GM23248 (cell line): ENCODE data around the gene BCL2. TPM values are rescaled to one million over a fixed set of nuclear protein-coding genes. Genes with fewer than 3 reads are reported as not detected.

Experiments used
- DNase-seq: peaks from one replicate; pipeline ENCODE4 v3.0.0-alpha.2; 2015
- H2AFZ ChIP-seq: fragments of 200-600 bp; sonication (generic); 2 replicates; pipeline ENCODE4 v1.6.1; 2016; ENCODE audit warnings: antibody characterized with exemption
- H3F3A ChIP-seq: fragments of 200-600 bp; sonication (generic); 2 replicates; pipeline ENCODE4 v1.6.1; 2016; ENCODE audit warnings: mild to moderate bottlenecking, antibody characterized with exemption, mixed run types; ENCODE audit not compliant: insufficient read depth
- H3K27ac ChIP-seq: fragments of 200-600 bp; sonication (generic); 2 replicates; pipeline ENCODE4 v1.5.1; 2016; ENCODE audit warnings: mild to moderate bottlenecking
- H3K27me3 ChIP-seq: fragments of 200-600 bp; sonication (generic); replicated peaks from 2 replicates; pipeline ENCODE4 v1.6.1; 2016; ENCODE audit warnings: mild to moderate bottlenecking; ENCODE audit not compliant: insufficient read depth
- H3K36me3 ChIP-seq: fragments of 200-600 bp; sonication (generic); 2 replicates; pipeline ENCODE4 v1.6.1; 2016; ENCODE audit warnings: low read depth, mild to moderate bottlenecking
- H3K4me1 ChIP-seq: fragments of 200-600 bp; sonication (generic); 2 replicates; pipeline ENCODE4 v1.6.1; 2016; ENCODE audit warnings: mild to moderate bottlenecking; ENCODE audit not compliant: insufficient read depth
- H3K4me2 ChIP-seq: fragments of 200-600 bp; sonication (generic); one replicate; pipeline ENCODE4 v1.6.1; 2016; ENCODE audit warnings: mild to moderate bottlenecking; ENCODE audit not compliant: unreplicated experiment
- H3K4me3 ChIP-seq: fragments of 200-600 bp; sonication (generic); 2 replicates; pipeline ENCODE4 v1.5.1; 2016; ENCODE audit warnings: mild to moderate bottlenecking
- H3K79me2 ChIP-seq: fragments of 200-600 bp; sonication (generic); 2 replicates; pipeline ENCODE4 v1.6.1; 2016; ENCODE audit warnings: mild to moderate bottlenecking; ENCODE audit not compliant: insufficient read depth
- H3K9ac ChIP-seq: fragments of 200-600 bp; sonication (generic); 2 replicates; pipeline ENCODE4 v1.6.1; 2016; ENCODE audit warnings: mild to moderate bottlenecking
- H3K9me2 ChIP-seq: fragments of 200-600 bp; sonication (generic); 2 replicates; pipeline ENCODE4 v1.6.1; 2016; ENCODE audit warnings: mixed run types, mild to moderate bottlenecking, moderate library complexity; ENCODE audit not compliant: insufficient read depth
- H3K9me3 ChIP-seq: fragments of 200-600 bp; sonication (generic); one replicate; pipeline ENCODE4 v1.6.1; 2017; ENCODE audit warnings: low read depth
- H4K20me1 ChIP-seq: fragments of 200-600 bp; sonication (generic); 2 replicates; pipeline ENCODE4 v1.6.0; 2016; ENCODE audit not compliant: insufficient read depth
- EZH2 ChIP-seq: fragments of 200-600 bp; sonication (generic); IDR thresholded peaks from 2 replicates; pipeline ENCODE4 v1.6.1; 2018; ENCODE audit warnings: antibody characterized with exemption, mild to moderate bottlenecking; ENCODE audit not compliant: insufficient read depth, poor library complexity, severe bottlenecking
- EZH2phosphoT487 ChIP-seq: fragments of 200-600 bp; sonication (generic); IDR thresholded peaks from 2 replicates; pipeline ENCODE4 v1.6.1; 2018; ENCODE audit warnings: antibody characterized with exemption, moderate library complexity, mild to moderate bottlenecking, low read depth; ENCODE audit not compliant: insufficient read depth
- WGBS, 2 experiments: methylation state at CpG; one replicate each; pipeline ENCODE4 v1.1.6; 2015 to 2017; ENCODE audit warnings: low lambda C conversion rate in 2 of 2, low coverage in 1 of 2; ENCODE audit errors: missing lambda C conversion rate in 2 of 2; 5-methylcytosine and 5-hydroxymethylcytosine counted together
- in situ Hi-C: fragments of 300-500 bp; cut with MboI; formaldehyde crosslinking; loops from 2 replicates; pipeline ENCODE4 v1.15.0; 2020
- polyA plus RNA-seq: library from polyadenylated mRNA; unstranded; fragments of >200 nt; fragmentation: Nextera tagmentation; extraction: Ambion mirVana; gene quantifications from 2 replicates; pipeline ENCODE4 v1.2.1, GENCODE V29; 2016
- total RNA-seq: library from RNA; depleted of rRNA; stranded (reverse); fragments of >200 nt; shearing (Covaris generic); gene quantifications from 2 replicates; pipeline ENCODE4 v1.2.3, GENCODE V29; 2014; rRNA removed

BCL2 gene
- 1.0 and 1.5 TPM in 2 replicates for total RNA-seq
- polyA plus RNA-seq, result 0.30 and 0.39 TPM in 2 replicates

DNA sequence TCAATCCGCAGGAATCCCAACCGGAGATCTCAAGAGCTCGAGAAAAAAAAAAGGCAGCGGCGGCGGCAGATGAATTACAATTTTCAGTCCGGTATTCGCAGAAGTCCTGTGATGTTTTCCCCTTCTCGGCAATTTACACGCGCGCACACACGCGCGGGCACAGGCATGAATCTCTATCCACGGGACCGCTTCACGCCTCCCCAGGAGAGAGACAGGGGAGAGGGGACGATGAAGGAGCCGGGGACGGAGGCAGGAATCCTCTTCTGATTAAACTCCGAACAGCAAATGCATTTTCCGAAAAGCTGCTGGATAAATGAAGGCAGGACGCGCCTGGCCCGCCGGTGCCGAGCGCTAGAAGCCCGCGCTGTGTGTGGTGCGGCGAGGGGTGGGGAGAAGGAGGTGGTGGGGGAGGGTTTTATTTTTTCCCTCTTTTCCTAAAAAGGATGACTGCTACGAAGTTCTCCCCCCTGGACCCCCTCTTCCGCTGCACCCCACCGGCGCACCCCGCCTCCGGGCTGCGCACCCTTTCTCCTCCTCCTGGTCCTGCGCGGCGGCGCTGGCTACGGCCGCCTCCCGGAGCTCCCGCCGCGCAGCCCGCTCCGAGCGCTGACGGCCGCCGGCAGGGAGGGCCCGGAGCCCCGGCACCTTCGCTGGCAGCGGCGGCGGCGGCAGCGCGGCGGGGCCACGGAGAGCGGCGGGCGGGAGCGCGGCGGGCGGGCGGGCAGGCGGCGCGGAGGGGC is at the start of gene BCL2:
TSS of gene BCL2 (minus strand) at position 387 of the 740 bp plus-strand sequence.
- Histone ChIP-seq H4K20me1 (no peaks in the 10 kb centered on the region), H3F3A (peaks cover 20% of the 10 kb centered on the region; the same call in 1 of the 2 replicates), H3K79me2 (no peaks in the 10 kb centered on the region), H3K9ac (peak within 1 kb of the TSS; percentile 72), H3K4me1 (peaks cover 8% of the 10 kb centered on the region; the same call in 1 of the 2 replicates), H3K27ac (no peak within 1 kb of the TSS), H3K9me3 (no peaks in the 10 kb centered on the region), H3K36me3 (no peaks in the 10 kb centered on the region), H3K27me3 (no peaks in the 10 kb centered on the region), H3K4me3 (peak within 1 kb of the TSS; percentile 77), H2AFZ (peak within 1 kb of the TSS; percentile 82), H3K9me2 (no peaks in the 10 kb centered on the region), H3K4me2 (peak within 1 kb of the TSS; percentile 89)
- in situ Hi-C loops, result loop anchor here (5.0 kb wide), 1 partner anchor 302 kb away; no protein-coding TSS in a partner anchor
- peak; percentile 67 for DNase-seq
- WGBS, 2 experiments, result 1% methylated on average over 36 to 63 of the region's 78 CpGs
- TF ChIP-seq EZH2phosphoT487 (no peak), EZH2 (no peak)

DNA sequence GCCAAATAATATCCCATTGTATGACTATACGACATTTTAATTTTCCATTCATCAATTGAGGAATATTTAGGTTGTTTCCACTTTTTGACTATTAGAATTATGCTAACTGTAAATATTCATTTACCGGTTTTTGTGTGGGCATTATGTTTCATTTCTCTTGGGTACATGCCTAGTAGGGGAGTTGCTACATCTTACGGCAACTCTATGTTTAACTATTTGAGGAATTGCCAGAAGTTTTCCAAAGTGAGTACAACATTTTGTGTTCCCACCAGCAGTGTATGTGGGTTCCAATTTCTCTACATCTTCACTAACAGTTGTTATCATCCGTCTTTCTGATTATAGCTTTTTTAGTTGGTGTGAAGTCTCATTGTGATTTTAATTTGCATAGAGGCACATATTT is 49.0 kb upstream of the BCL2 start:
- no peaks in the 10 kb centered on the region for H3K9me3 ChIP-seq
- peak overlapping the region; percentile 89 for H3K4me2 ChIP-seq
- peak overlapping the region; percentile 95; the same call in 1 of the 2 replicates for H3K9ac ChIP-seq
- H3K27ac ChIP-seq, result no peak overlapping the region
- 41 to 42% methylated on average over 4 of the region's 4 CpGs for WGBS, 2 experiments
- H3K36me3 ChIP-seq, result no peaks in the 10 kb centered on the region
- peaks cover 8% of the 10 kb centered on the region; the same call in 1 of the 2 replicates for H3F3A ChIP-seq
- no peak for TF ChIP-seq EZH2
- TF ChIP-seq EZH2phosphoT487, result no peak
- peak overlapping the region; percentile 99 for H3K4me3 ChIP-seq
- H2AFZ ChIP-seq, result peak overlapping the region; percentile 99
- no peaks in the 10 kb centered on the region for H4K20me1 ChIP-seq
- peak; percentile 51 for DNase-seq
- H3K9me2 ChIP-seq, result no peaks in the 10 kb centered on the region
- in situ Hi-C loops, result loop anchor here (25.0 kb wide), 1 partner anchor 469 kb away; no protein-coding TSS in a partner anchor
- H3K79me2 ChIP-seq, result peaks cover 33% of the 10 kb centered on the region
- H3K27me3 ChIP-seq, result no peaks in the 10 kb centered on the region
- peaks cover 21% of the 10 kb centered on the region; the same call in 1 of the 2 replicates for H3K4me1 ChIP-seq

- DNase-seq, result peak; percentile 100
- peaks cover 8% of the 10 kb centered on the region; the same call in 1 of the 2 replicates for H3F3A ChIP-seq
- peak within 1 kb of the TSS; percentile 91 for H3K27ac ChIP-seq
- H3K9ac ChIP-seq, result peak within 1 kb of the TSS; percentile 95
- TF ChIP-seq EZH2phosphoT487 (no peak), EZH2 (no peak)
- peak within 1 kb of the TSS; percentile 89 for H3K4me2 ChIP-seq
- no peaks in the 10 kb centered on the region for H4K20me1 ChIP-seq
- H2AFZ ChIP-seq, result peak within 1 kb of the TSS; percentile 99
- H3K9me3 ChIP-seq, result no peaks in the 10 kb centered on the region
- no peaks in the 10 kb centered on the region for H3K9me2 ChIP-seq
- H3K36me3 ChIP-seq, result 0 out of 2 replicates have a peak, but pooled peaks cover 4% of the 10 kb centered on the region
- 0 to 1% methylated on average over 37 to 51 of the region's 90 CpGs for WGBS, 2 experiments
- H3K27me3 ChIP-seq, result no peaks in the 10 kb centered on the region
- peaks cover 40% of the 10 kb centered on the region for H3K79me2 ChIP-seq
- in situ Hi-C loops, result loop anchor here (25.0 kb wide), 1 partner anchor 470 kb away; no protein-coding TSS in a partner anchor
- peaks cover 21% of the 10 kb centered on the region; the same call in 1 of the 2 replicates for H3K4me1 ChIP-seq
- peak within 1 kb of the TSS; percentile 99 for H3K4me3 ChIP-seq
Measured at GRCh38 chr18:63367053-63367953, 47.7 kb upstream of the BCL2 start, which contains the start of gene KDSR. Gene KDSR (minus strand): TSS chr18:63367206. CDS start chr18:63367118, 88 bp downstream.
